GM12892 (cell line): ENCODE measurements around the gene PSMD5.

Experiments used
- POLR2A ChIP-seq: IDR thresholded peaks from 2 replicates; pipeline ENCODE4 v1.6.1; 2011; ENCODE audit warnings: low read depth, low read length, control low read depth
- POLR2AphosphoS5 ChIP-seq: IDR thresholded peaks from 2 replicates; pipeline ENCODE4 v1.6.1; 2011; ENCODE audit warnings: low read depth, low read length, control low read depth
- TAF1 ChIP-seq: IDR thresholded peaks from 2 replicates; pipeline ENCODE4 v1.6.1; 2011; ENCODE audit warnings: low read depth, mild to moderate bottlenecking, control low read depth, low read length, borderline replicate concordance

GRCh38 chr9:120841930-120842684, 615 bp downstream of the PSMD5 start:
- TF ChIP-seq POLR2A (no peak), TAF1 (no peak), POLR2AphosphoS5 (no peak)
